Left lung (tissue), 10 donors: ENCODE data around the gene CADM2. TPM values are rescaled to one million over a fixed set of nuclear protein-coding genes. Genes with fewer than 3 reads are reported as not detected.

Source experiments
- ATAC-seq: fragments of 200-7000 bp; cut with Tn5 transposase; one replicate; pipeline ENCODE4 v1.9.1; 2020; ENCODE audit warnings: moderate library complexity
- DNase-seq, 4 donors: peaks; one replicate each; pipeline ENCODE4 v3.0.0-alpha.2; 2013 to 2020
- H3K27ac ChIP-seq, 2 donors: fragments of 200-600 bp; sonication (generic) in 1 of 2; one replicate each; pipeline versions ENCODE4 v1.5.0 to v1.8.0; 2020 to 2021
- H3K27me3 ChIP-seq, 2 donors: fragments of 200-600 bp; sonication (generic) in 1 of 2; one replicate each; pipeline versions ENCODE4 v1.5.0 to v1.8.0; 2020 to 2021
- H3K36me3 ChIP-seq, 2 donors: fragments of 200-600 bp; sonication (generic) in 1 of 2; one replicate each; pipeline versions ENCODE4 v1.5.0 to v1.8.0; 2020 to 2021
- H3K4me1 ChIP-seq, 2 donors: fragments of 200-600 bp; one replicate each; pipeline ENCODE4 v1.8.0; 2021
- H3K4me3 ChIP-seq, 2 donors: fragments of 200-600 bp; sonication (generic) in 1 of 2; one replicate each; pipeline versions ENCODE4 v1.5.0 to v1.8.0; 2020 to 2021; ENCODE audit warnings: mild to moderate bottlenecking in 1 of 2
- H3K9me3 ChIP-seq, 2 donors: fragments of 200-600 bp; sonication (generic) in 1 of 2; one replicate each; pipeline versions ENCODE4 v1.5.0 to v1.8.0; 2020 to 2021
- intact Hi-C, 2 donors: fragments of 100-400 bp; cut with DNase I; formaldehyde crosslinking; loops; one replicate each; pipeline versions ENCODE4 v1.11.2 to v1.14.2; 2022
- polyA plus RNA-seq, 6 donors: library from polyadenylated mRNA; unstranded; fragments of 120-200 nt; gene quantifications; one replicate each; pipeline ENCODE4 v1.2.1, GENCODE V29; 2013; ENCODE audit not compliant: insufficient read length in 6 of 6
- total RNA-seq, 2 donors: library from RNA; stranded (reverse); fragmentation: NEBNext Ultra II Directional; extraction: Animal tissue kit (Norgen Biotek cat#: 25700); gene quantifications; one replicate each; pipeline ENCODE4 v1.2.1, GENCODE V29; 2021
- TF ChIP-seq, protein P1 (sequence below), 2 donors: fragments of 200-600 bp; sonication (generic) in 1 of 2; IDR thresholded peaks; one replicate each; pipeline versions ENCODE4 v1.5.0 to v1.8.0; 2021; ENCODE audit warnings: antibody characterized with exemption in 2 of 2
- donor health status: DM: no; HTN: yes; CAD: no.
- donor health status: DM: no; HTN: no; CAD: no.

The CADM2 gene
- total and polyA plus RNA-seq, 8 donors, result 0.16 to 2.3 (median 0.74) TPM

DNA sequence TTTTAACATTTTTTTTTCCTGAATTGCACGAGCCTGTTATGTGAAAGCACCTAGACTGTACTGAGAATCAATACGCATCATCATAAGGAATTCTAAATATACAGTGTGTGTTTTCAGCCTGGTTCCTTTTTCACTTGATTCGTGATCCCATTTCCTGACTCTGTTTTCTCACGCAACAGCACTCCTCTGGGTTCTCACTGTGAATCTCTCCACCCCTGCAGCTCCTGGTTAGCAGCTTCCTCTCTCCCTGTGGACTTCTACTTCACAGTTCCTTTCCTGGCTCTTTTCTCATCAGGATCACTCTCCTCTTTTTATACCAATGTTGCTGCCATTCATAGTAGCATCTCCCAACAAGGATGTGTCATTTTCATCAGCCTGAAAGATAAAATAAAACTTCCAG, 297.2 kb downstream of the CADM2 start:
- no peaks in the 10 kb centered on the region for H3K27me3 ChIP-seq
- no peak for ATAC-seq
- DNase-seq, result no peak
- TF ChIP-seq, protein P1, sequence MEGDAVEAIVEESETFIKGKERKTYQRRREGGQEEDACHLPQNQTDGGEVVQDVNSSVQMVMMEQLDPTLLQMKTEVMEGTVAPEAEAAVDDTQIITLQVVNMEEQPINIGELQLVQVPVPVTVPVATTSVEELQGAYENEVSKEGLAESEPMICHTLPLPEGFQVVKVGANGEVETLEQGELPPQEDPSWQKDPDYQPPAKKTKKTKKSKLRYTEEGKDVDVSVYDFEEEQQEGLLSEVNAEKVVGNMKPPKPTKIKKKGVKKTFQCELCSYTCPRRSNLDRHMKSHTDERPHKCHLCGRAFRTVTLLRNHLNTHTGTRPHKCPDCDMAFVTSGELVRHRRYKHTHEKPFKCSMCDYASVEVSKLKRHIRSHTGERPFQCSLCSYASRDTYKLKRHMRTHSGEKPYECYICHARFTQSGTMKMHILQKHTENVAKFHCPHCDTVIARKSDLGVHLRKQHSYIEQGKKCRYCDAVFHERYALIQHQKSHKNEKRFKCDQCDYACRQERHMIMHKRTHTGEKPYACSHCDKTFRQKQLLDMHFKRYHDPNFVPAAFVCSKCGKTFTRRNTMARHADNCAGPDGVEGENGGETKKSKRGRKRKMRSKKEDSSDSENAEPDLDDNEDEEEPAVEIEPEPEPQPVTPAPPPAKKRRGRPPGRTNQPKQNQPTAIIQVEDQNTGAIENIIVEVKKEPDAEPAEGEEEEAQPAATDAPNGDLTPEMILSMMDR (IDR thresholded peaks at IDR 0.05), result no peak
- H3K4me1 ChIP-seq, result no peaks in the 10 kb centered on the region
- no peaks in the 10 kb centered on the region for H3K36me3 ChIP-seq
- intact Hi-C loops, result no loop called here
- H3K4me3 ChIP-seq, result no peak overlapping the region
- no peak overlapping the region for H3K27ac ChIP-seq
- H3K9me3 ChIP-seq, result no peaks in the 10 kb centered on the region

DNA sequence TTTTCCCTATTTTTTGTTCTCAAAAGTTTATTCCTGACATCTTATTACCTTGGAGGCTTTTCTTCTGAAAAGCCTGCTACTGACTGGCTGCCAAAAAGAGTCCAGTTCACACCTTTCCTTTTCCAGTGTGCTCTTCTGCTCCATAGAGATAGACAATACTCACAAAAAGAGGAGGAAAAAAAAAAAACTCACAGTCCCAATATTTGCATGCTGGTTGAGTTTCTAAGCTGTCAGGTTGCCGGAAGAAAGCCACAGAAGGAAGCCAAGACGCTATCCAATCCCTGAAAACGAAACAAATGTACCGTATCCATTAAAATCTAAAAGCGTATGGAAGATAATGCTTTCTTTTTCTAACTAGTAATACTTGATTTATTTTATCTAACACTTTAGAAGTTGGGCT, 299.5 kb downstream of the CADM2 start:
- no peaks in the 10 kb centered on the region for H3K36me3 ChIP-seq
- no peaks in the 10 kb centered on the region for H3K9me3 ChIP-seq
- H3K4me1 ChIP-seq, result no peaks in the 10 kb centered on the region
- no peak overlapping the region for H3K27ac ChIP-seq
- H3K27me3 ChIP-seq, result no peaks in the 10 kb centered on the region
- intact Hi-C loops, result no loop called here
- TF ChIP-seq, protein P1 (IDR thresholded peaks at IDR 0.05), result no peak
- DNase-seq (no peak), ATAC-seq (no peak)
- no peak overlapping the region for H3K4me3 ChIP-seq

DNA sequence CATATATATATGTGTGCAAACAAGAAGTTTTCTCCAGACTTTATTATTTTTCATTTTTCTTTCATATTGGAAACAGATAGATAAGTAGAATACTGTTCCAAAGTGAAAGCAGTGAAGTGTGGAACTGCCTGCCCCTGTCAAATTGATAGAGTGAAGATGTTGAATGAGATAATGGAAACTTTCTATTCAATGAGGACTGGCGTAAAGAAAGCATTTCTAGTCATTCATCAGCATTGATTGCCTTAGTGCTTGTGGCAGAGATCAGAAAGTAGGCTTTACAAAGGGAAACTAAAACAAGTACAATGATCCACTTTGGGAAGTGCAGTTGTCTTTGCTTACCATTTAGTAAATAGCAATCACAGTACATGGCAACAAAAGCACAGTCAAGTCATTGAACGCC, 300.0 kb downstream of the CADM2 start:
- no peak overlapping the region for H3K27ac ChIP-seq
- no peaks in the 10 kb centered on the region for H3K27me3 ChIP-seq
- no peaks in the 10 kb centered on the region for H3K36me3 ChIP-seq
- no peak for ATAC-seq
- DNase-seq, result no peak
- H3K4me3 ChIP-seq, result no peak overlapping the region
- TF ChIP-seq, protein P1 (IDR thresholded peaks at IDR 0.05), result no peak
- H3K4me1 ChIP-seq, result no peaks in the 10 kb centered on the region
- no peaks in the 10 kb centered on the region for H3K9me3 ChIP-seq
- intact Hi-C loops, result no loop called here

DNA sequence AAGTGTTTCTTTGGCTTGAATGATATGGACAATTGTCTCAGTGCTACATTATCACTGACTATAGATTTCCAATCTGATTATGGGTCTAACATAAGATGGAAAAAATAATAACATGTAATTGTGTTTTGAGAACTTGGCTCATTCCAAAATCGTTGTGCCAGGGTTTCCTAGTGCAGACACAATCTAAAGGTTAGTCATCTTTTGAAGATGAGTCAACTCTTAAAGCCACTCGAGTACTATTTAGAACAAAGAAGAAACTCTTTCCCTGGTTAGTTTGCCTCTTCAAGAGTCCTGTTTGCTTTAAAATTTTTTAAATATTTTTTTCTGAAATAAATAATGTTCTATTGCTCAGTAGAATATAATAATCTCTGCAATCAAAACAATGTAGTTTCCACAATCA, 301.0 kb downstream of the CADM2 start:
- H3K27me3 ChIP-seq, result no peaks in the 10 kb centered on the region
- TF ChIP-seq, protein P1 (IDR thresholded peaks at IDR 0.05), result no peak
- no peak for DNase-seq
- no peaks in the 10 kb centered on the region for H3K4me1 ChIP-seq
- ATAC-seq, result no peak
- H3K9me3 ChIP-seq, result no peaks in the 10 kb centered on the region
- intact Hi-C loops, result no loop called here
- H3K4me3 ChIP-seq, result no peak overlapping the region
- H3K27ac ChIP-seq, result no peak overlapping the region
- H3K36me3 ChIP-seq, result no peaks in the 10 kb centered on the region

DNA sequence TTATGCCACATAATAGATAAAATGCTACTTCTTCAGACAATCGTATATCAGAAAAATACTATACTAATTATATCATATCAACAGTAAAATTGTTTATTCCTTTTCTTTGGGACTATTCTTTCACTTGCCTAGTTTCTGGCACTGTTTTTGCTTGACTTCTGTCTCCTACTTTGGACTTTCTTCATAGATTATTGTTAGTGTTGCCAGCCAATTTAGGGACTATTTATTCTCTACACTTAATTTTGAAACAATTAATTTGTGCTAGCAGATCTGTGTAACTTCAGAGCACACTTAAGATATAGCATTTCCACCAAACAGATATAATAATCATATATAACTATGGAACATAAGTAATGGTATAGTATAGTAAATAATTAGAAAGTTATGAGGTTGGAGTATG, 305.6 kb downstream of the CADM2 start:
- no peak overlapping the region for H3K4me3 ChIP-seq
- H3K27me3 ChIP-seq, result no peaks in the 10 kb centered on the region
- ATAC-seq, result no peak
- TF ChIP-seq, protein P1 (IDR thresholded peaks at IDR 0.05), result no peak
- peak in 1 of 4 donors; percentile 7 for DNase-seq
- no peaks in the 10 kb centered on the region for H3K9me3 ChIP-seq
- intact Hi-C loops, result no loop called here
- no peaks in the 10 kb centered on the region for H3K36me3 ChIP-seq
- H3K27ac ChIP-seq, result no peak overlapping the region
- no peaks in the 10 kb centered on the region for H3K4me1 ChIP-seq
